SK-N-SH (cell line): ENCODE data around the gene TAMALIN. TPM values are rescaled to one million over a fixed set of nuclear protein-coding genes. Genes with fewer than 3 reads are reported as not detected.

Source experiments
- CTCF ChIA-PET: fragments of 300-600, 350-600 bp; formaldehyde crosslinking; extraction: SDS; loops from one replicate; lab custom pipeline; 2021; lab: Yijun Ruan, JAX
- POLR2A ChIA-PET: fragments of 350-600 bp; sonication (Branson Sonifier 250); formaldehyde crosslinking; extraction: SDS; loops from one replicate; lab custom pipeline; 2020; ENCODE audit warnings: antibody characterized with exemption, inconsistent platforms; lab: Yijun Ruan, JAX
- DNase-seq: peaks from one replicate; pipeline ENCODE4 v3.0.0; 2012
- H2AFZ ChIP-seq: fragments of 200-600 bp; sonication (generic); 2 replicates; pipeline ENCODE4 v1.8.1; 2016; ENCODE audit warnings: antibody characterized with exemption, mild to moderate bottlenecking, low read depth
- H3F3A ChIP-seq: fragments of 200-600 bp; sonication (generic); replicated peaks from 2 replicates; pipeline ENCODE3; 2016; ENCODE audit warnings: antibody characterized with exemption, mild to moderate bottlenecking; ENCODE audit not compliant: insufficient read depth
- H3K27ac ChIP-seq, 2 experiments: fragments of 200-500 bp in 1 of 2; fragments of 200-600 bp in 1 of 2; sonication (Bioruptor generic) in 1 of 2; sonication (generic), shearing (Covaris generic) in 1 of 2; 2 replicates each; pipeline versions ENCODE4 v1.5.1 to v1.6.1; 2014 to 2016; ENCODE audit warnings: low read depth in 2 of 2, inconsistent platforms in 1 of 2, low read length in 1 of 2, mild to moderate bottlenecking in 1 of 2, mixed read lengths in 1 of 2
- H3K27me3 ChIP-seq: fragments of 200-600 bp; sonication (generic), shearing (Covaris generic); 2 replicates; pipeline ENCODE4 v1.6.1; 2016; ENCODE audit warnings: mixed run types; ENCODE audit not compliant: insufficient read depth
- H3K36me3 ChIP-seq, 2 experiments: fragments of 200-500 bp in 1 of 2; fragments of 200-600 bp in 1 of 2; sonication (Bioruptor generic) in 1 of 2; sonication (generic) in 1 of 2; replicated peaks in 1 of 2; 2 replicates each; pipeline versions ENCODE3 to v1.5.1; 2014 to 2016; ENCODE audit warnings: low read length in 1 of 2, mild to moderate bottlenecking in 1 of 2; ENCODE audit not compliant: insufficient read depth in 2 of 2, control insufficient read depth in 1 of 2
- H3K4me1 ChIP-seq, 2 experiments: fragments of 200-500 bp in 1 of 2; fragments of 200-600 bp in 1 of 2; sonication (Bioruptor generic) in 1 of 2; sonication (generic), shearing (Covaris generic) in 1 of 2; 2 replicates each; pipeline versions ENCODE4 v1.5.1 to v1.6.1; 2014 to 2016; ENCODE audit warnings: low read depth in 1 of 2, low read length in 1 of 2, mixed run types in 1 of 2; ENCODE audit not compliant: insufficient read depth in 2 of 2, control insufficient read depth in 1 of 2
- H3K4me2 ChIP-seq: fragments of 200-600 bp; sonication (generic), shearing (Covaris generic); 2 replicates; pipeline ENCODE4 v1.6.1; 2017; ENCODE audit warnings: mixed run types
- H3K4me3 ChIP-seq, 2 experiments: fragments of 200-500 bp in 1 of 2; fragments of 200-600 bp in 1 of 2; sonication (Bioruptor generic) in 1 of 2; sonication (generic), shearing (Covaris generic) in 1 of 2; 2 replicates each; pipeline versions ENCODE4 v1.5.1 to v1.8.1; 2014 to 2016; ENCODE audit warnings: low read depth in 2 of 2, inconsistent platforms in 1 of 2, low read length in 1 of 2, mild to moderate bottlenecking in 1 of 2, mixed read lengths in 1 of 2, moderate library complexity in 1 of 2
- H3K79me2 ChIP-seq: fragments of 200-600 bp; sonication (generic); 2 replicates; pipeline ENCODE4 v1.8.1; 2017; ENCODE audit warnings: mild to moderate bottlenecking; ENCODE audit not compliant: insufficient read depth
- H3K9ac ChIP-seq: fragments of 200-600 bp; sonication (generic); 2 replicates; pipeline ENCODE4 v1.6.1; 2017; ENCODE audit warnings: mixed run types
- H3K9me2 ChIP-seq: fragments of 200-600 bp; sonication (generic); 2 replicates; pipeline ENCODE4 v1.6.1; 2017; ENCODE audit warnings: mixed run types
- H3K9me3 ChIP-seq: fragments of 200-600 bp; sonication (generic); 2 replicates; pipeline ENCODE4 v1.6.1; 2017; ENCODE audit warnings: mixed run types, mild to moderate bottlenecking, moderate library complexity
- H4K20me1 ChIP-seq: fragments of 200-600 bp; sonication (generic); 2 replicates; pipeline ENCODE4 v1.6.1; 2017; ENCODE audit warnings: mild to moderate bottlenecking, mixed run types; ENCODE audit not compliant: insufficient read depth
- EP300 ChIP-seq, 2 experiments: IDR thresholded peaks; 2 replicates each; pipeline versions ENCODE4 v1.4.0 to v1.6.1; 2012; ENCODE audit warnings: borderline replicate concordance in 1 of 2, low read depth in 1 of 2, low read length in 1 of 2
- EZH2phosphoT487 ChIP-seq: fragments of 200-600 bp; sonication (generic); IDR thresholded peaks from 2 replicates; pipeline ENCODE4 v1.6.1; 2017; ENCODE audit warnings: low read depth, mixed run types, mild to moderate bottlenecking, antibody characterized with exemption, moderate library complexity, borderline replicate concordance
- FOXM1 ChIP-seq: IDR thresholded peaks from 2 replicates; pipeline ENCODE4 v1.4.0; 2012; ENCODE audit warnings: low read depth, mild to moderate bottlenecking
- GATA2 ChIP-seq: sonication (generic); formaldehyde crosslinking; IDR thresholded peaks from 2 replicates; pipeline ENCODE4 v1.5.0; 2020; ENCODE audit warnings: mild to moderate bottlenecking, missing genetic modification reagents
- MAX ChIP-seq: IDR thresholded peaks from 2 replicates; pipeline ENCODE4 v1.4.0; 2012; ENCODE audit warnings: low read depth
- MXI1 ChIP-seq: IDR thresholded peaks from 2 replicates; pipeline ENCODE4 v1.6.1; 2012; ENCODE audit warnings: mild to moderate bottlenecking, low read depth, low read length, improper control_type of control experiment
- NFIC ChIP-seq: IDR thresholded peaks from 2 replicates; pipeline ENCODE4 v1.4.0; 2012; ENCODE audit warnings: borderline replicate concordance
- RXRA ChIP-seq: IDR thresholded peaks from 2 replicates; pipeline ENCODE4 v1.4.0; 2012; ENCODE audit warnings: low read depth, mild to moderate bottlenecking, borderline replicate concordance
- WGBS: methylation state at CpG from one replicate; pipeline ENCODE4 v1.1.6; 2017; ENCODE audit warnings: low lambda C conversion rate; 5-methylcytosine and 5-hydroxymethylcytosine counted together
- polyA plus RNA-seq, 3 experiments: library from polyadenylated mRNA; depleted of rRNA; stranded (reverse); fragments of >200 nt; gene quantifications; 2 replicates each; pipeline ENCODE4 v1.2.3, GENCODE V29; 2012
- TF ChIP-seq, protein P1 (sequence below): IDR thresholded peaks from 2 replicates; pipeline ENCODE4 v1.4.0; 2012; ENCODE audit warnings: low read depth, borderline replicate concordance
- TF ChIP-seq, protein P2 (sequence below): IDR thresholded peaks from 2 replicates; pipeline ENCODE4 v1.6.1; 2012; ENCODE audit warnings: mild to moderate bottlenecking, low read depth, low read length, moderate library complexity
- TF ChIP-seq, protein P3 (sequence below): fragments of 200-600 bp; sonication (generic); IDR thresholded peaks from 2 replicates; pipeline ENCODE4 v1.6.1; 2017; ENCODE audit warnings: antibody characterized with exemption, mild to moderate bottlenecking, moderate library complexity

TAMALIN gene
- polyA plus RNA-seq, 1 of the 3 experiments (the other 2 are of a cell fraction): 2.4 TPM

DNA sequence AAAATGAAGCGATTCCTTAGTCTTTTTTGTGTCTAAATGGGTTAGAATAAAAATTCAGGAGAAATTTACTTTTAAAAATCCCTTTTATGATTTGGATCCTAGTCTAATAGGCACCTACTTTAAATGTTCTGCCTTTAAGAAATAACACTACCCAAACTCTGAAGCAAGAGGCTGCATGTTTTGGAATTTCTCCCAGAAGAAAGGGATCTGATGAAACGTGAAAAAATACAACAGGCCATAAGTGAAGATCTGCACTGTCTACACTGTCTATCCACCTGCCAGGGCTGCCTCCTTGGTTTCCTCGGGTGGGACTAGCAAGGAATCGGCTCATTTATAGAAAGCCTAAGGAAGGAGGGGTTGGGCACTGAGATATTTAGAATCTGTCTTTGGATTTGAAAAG lies 33.2 kb upstream of the TAMALIN start:
- TF ChIP-seq RXRA: no peak
- TF ChIP-seq, protein P1, sequence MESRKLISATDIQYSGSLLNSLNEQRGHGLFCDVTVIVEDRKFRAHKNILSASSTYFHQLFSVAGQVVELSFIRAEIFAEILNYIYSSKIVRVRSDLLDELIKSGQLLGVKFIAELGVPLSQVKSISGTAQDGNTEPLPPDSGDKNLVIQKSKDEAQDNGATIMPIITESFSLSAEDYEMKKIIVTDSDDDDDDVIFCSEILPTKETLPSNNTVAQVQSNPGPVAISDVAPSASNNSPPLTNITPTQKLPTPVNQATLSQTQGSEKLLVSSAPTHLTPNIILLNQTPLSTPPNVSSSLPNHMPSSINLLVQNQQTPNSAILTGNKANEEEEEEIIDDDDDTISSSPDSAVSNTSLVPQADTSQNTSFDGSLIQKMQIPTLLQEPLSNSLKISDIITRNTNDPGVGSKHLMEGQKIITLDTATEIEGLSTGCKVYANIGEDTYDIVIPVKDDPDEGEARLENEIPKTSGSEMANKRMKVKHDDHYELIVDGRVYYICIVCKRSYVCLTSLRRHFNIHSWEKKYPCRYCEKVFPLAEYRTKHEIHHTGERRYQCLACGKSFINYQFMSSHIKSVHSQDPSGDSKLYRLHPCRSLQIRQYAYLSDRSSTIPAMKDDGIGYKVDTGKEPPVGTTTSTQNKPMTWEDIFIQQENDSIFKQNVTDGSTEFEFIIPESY: no peak
- TF ChIP-seq FOXM1: no peak
- no peak for TF ChIP-seq MAX
- TF ChIP-seq, protein P2, sequence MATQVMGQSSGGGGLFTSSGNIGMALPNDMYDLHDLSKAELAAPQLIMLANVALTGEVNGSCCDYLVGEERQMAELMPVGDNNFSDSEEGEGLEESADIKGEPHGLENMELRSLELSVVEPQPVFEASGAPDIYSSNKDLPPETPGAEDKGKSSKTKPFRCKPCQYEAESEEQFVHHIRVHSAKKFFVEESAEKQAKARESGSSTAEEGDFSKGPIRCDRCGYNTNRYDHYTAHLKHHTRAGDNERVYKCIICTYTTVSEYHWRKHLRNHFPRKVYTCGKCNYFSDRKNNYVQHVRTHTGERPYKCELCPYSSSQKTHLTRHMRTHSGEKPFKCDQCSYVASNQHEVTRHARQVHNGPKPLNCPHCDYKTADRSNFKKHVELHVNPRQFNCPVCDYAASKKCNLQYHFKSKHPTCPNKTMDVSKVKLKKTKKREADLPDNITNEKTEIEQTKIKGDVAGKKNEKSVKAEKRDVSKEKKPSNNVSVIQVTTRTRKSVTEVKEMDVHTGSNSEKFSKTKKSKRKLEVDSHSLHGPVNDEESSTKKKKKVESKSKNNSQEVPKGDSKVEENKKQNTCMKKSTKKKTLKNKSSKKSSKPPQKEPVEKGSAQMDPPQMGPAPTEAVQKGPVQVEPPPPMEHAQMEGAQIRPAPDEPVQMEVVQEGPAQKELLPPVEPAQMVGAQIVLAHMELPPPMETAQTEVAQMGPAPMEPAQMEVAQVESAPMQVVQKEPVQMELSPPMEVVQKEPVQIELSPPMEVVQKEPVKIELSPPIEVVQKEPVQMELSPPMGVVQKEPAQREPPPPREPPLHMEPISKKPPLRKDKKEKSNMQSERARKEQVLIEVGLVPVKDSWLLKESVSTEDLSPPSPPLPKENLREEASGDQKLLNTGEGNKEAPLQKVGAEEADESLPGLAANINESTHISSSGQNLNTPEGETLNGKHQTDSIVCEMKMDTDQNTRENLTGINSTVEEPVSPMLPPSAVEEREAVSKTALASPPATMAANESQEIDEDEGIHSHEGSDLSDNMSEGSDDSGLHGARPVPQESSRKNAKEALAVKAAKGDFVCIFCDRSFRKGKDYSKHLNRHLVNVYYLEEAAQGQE: no peak
- no peak for TF ChIP-seq GATA2 (CRISPR knock-in tag)
- TF ChIP-seq, protein P3, sequence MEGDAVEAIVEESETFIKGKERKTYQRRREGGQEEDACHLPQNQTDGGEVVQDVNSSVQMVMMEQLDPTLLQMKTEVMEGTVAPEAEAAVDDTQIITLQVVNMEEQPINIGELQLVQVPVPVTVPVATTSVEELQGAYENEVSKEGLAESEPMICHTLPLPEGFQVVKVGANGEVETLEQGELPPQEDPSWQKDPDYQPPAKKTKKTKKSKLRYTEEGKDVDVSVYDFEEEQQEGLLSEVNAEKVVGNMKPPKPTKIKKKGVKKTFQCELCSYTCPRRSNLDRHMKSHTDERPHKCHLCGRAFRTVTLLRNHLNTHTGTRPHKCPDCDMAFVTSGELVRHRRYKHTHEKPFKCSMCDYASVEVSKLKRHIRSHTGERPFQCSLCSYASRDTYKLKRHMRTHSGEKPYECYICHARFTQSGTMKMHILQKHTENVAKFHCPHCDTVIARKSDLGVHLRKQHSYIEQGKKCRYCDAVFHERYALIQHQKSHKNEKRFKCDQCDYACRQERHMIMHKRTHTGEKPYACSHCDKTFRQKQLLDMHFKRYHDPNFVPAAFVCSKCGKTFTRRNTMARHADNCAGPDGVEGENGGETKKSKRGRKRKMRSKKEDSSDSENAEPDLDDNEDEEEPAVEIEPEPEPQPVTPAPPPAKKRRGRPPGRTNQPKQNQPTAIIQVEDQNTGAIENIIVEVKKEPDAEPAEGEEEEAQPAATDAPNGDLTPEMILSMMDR: no peak
- no peak for TF ChIP-seq NFIC
- TF ChIP-seq EP300 (IDR thresholded peaks at IDR 0.05; ENCODE audit: borderline replicate concordance in 1 of 2, low read depth in 1 of 2, low read length in 1 of 2): no peak
- TF ChIP-seq EZH2phosphoT487: no peak
- TF ChIP-seq MXI1: no peak
- TF ChIP-seq, all 33 proteins: peak for 0
- H3K79me2 ChIP-seq: no peaks in the 10 kb centered on the region
- no peak for DNase-seq
- WGBS: 92% methylated on average over 4 of the region's 4 CpGs
- POLR2A ChIA-PET: no interaction called here
- H4K20me1 ChIP-seq: peaks cover 10% of the 10 kb centered on the region
- no peak overlapping the region for H3K27ac ChIP-seq
- no peaks in the 10 kb centered on the region for H3K9me2 ChIP-seq
- no peak overlapping the region for H3K4me3 ChIP-seq
- no peak overlapping the region for H3K4me2 ChIP-seq
- no peaks in the 10 kb centered on the region for H3K9me3 ChIP-seq
- no peak overlapping the region for H3K9ac ChIP-seq
- CTCF ChIA-PET: interaction anchor here (1.0 to 5.1 kb wide), 4 partner anchors 11 to 552 kb away, joined by 3 to 44 read pairs (median 3); no protein-coding TSS in a partner anchor
- H2AFZ ChIP-seq: no peak overlapping the region
- no peaks in the 10 kb centered on the region for H3K27me3 ChIP-seq
- H3F3A ChIP-seq: peaks cover 8% of the 10 kb centered on the region
- peaks cover 31% of the 10 kb centered on the region in 2 experiments; a peak in 3 of 4 replicates for H3K4me1 ChIP-seq
- peaks cover 0 to 23% of the 10 kb centered on the region in 2 experiments for H3K36me3 ChIP-seq
